Measurements from ENCODE around the gene TMEM74B.

Gene TMEM74B

DNA sequence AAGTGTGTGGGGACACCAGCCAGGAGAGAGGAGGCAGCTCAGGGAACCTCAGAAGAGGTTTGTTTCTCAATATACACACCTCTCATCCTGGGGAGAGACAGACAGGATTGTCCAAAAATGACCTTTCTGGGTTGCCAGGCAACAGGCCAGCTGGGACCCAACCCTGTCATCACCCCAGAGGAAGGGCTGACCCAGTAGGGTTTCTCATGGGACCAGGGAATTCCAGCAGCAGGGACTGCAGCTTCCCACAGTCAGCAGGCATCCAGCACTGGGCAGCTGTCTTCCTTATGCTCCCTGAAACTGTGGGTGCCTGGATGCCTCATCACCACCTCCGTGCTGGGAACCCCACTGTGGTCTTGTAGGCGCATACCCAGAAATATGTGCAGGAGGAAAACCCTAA is 19.8 kb upstream of the TMEM74B start:
- DNase-seq: no peak

DNA sequence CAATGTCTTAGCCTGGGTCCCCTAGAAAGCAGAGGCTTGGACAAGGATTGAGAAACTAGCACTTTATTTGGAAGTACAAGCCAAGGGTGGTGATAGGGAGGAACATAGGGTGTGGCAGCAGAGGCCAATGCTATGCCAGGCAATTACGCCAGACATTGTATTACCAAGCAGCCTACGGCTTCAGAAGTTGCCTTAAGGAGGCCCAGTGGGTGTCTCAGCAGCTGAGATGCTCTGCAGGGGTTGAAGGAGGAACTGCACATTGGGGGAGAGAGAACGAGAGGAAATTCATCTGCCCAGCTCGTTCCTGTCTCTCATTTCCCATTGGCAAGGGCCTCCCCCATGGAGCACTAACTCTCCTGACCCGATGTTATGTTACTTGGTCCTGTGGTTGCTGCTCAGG is 19.3 kb upstream of the TMEM74B start:
- DNase-seq: no peak

DNA sequence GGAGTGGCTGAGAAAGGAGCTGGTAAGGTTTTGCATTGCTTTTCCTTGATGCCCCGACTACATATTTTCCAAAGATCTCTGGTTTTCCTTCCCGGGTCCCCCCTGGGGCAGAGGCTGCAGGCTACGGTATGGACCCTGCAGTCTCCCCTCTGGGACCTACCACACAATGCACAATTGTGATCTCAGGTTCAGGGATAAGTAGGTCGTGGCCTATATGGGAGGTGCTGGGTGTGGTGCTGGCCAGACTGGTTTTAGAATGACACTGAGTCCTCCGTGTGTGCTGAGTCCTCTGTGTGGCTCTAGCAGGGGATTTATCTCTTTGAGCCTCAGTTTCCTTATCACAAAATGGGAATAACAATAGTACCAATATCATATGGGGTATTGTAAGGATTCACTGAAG is 18.8 kb upstream of the TMEM74B start:
- no peak for DNase-seq

DNA sequence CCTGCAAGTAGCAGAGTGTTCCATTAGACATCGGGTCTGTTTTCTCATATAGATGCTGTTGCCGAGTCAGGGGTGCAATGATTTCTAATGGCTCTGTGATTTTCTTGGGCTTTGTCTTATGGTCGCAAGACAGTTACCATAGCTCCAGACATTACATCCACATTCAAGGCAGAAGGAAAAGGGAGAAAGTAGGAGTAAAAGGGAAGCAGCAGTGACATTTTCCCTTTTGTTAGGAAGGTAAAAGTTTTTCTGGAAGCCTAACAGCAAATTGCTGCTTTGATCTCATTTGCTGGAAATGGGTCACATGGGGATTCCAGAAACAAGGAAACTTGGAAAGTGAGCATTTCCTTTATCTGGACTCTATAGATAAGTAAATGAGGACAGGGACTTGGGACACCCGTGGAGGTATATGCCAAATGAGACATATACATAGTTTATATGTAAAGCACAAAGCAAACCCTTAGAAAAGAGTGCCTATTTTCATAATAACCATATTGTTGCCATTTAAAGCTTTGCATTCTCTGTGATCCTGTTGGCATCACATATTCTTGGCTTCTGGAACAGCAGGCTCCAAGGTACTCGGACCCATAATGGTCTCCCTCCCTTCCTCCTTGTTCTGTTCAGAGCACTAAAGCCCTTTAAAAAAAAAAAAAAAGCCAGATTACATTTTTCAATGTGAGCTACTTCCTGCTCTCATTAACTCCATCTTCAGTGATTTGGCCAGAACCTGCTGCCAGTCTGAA is 18.2 kb upstream of the TMEM74B start, which contains the start of gene C20orf202:
Gene C20orf202, plus strand, starts transcription at position 693 of the 743 bp plus-strand sequence. CDS start 132 bp downstream, outside the sequence.
- no peak for DNase-seq

DNA sequence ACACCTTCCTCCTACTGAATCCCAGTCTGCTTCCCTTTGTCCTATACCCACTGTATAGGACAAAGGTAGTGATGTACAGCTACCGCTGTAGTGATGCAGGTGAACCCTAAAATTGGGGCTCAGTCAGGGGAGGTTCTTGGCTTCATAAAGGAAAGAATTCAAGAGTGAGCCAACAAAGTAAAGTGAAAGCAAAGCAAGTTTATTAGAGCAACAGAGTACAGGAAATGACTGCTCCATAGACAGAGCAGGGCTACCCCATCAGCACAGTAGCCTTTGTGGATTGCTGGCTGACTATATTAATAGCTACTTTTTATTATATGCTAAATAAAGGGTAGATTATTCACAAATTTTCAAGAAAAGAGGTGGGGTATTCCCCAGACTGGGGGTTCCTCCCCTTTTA is 15.2 kb upstream of the TMEM74B start:
- no peak for DNase-seq

DNA sequence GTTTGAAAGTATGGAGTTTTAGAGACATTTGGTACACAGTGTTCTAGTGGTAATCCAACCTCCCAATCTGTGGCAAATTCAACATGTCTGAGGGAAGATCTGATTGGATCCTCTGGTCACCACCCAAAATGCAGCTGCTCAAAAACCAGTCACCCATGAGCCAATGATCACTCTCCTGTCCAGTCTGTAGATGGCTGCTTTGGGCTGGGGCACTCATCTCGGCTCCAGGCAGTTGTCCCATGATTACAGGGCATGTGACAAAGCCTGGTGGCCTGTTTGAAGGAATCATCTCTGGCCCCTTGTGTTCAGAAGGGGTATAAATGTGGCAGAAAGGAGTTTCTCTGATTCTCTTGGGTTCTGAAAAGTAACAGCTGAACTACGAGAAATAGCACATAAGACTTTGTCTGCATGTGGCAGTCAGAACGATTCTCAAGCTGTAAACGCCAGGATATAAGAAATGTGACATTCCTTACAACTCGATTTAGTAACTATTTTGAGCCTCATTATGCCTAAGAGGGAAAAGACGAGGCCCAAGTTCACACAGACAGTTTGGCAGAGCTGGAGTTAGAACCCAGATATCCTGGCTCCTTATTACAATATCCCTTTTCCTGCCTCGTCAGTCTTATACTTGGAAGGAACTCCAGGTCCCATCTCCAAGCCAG is 14.6 kb upstream of the TMEM74B start:
- DNase-seq: no peak

DNA sequence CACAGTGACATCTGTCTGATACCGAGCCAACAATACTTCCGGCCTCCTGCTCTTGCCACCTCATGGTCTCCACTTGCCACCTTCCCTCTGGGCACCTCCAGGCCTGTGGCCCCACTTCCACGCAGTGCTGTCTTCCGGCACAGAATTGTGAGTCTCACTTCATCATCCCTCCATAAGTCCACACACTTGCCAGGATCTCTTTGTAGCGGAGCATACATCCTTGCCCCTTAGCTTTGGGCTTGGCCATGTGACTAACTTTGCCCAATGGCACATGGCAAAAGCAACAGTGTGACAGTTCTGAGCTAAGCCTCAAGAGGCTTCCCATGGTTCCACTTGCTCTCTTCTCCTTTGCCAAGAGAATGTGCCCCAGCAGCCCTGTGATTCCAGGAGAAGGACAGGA is 14.0 kb upstream of the TMEM74B start:
- no peak for DNase-seq

DNA sequence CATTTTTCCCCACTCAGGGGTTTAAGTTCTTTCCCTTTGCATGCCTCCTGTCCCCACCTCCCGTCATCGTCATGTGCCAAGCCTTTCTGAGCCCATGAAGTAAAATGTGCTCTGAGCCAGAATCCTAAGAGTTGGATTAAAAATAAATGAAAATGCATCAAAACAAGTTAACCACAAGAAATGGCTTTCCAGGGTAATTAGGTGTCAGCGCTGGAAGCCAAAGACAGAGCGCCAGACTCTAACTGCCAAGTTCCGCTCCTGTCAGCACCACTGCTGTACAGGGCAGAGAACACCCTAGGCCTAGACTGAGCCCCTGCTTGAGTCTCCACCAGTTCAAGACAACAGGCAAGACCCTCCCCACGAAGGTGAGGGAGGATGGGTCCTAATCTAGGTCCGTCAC is 13.0 kb upstream of the TMEM74B start:
- no peak for DNase-seq

DNA sequence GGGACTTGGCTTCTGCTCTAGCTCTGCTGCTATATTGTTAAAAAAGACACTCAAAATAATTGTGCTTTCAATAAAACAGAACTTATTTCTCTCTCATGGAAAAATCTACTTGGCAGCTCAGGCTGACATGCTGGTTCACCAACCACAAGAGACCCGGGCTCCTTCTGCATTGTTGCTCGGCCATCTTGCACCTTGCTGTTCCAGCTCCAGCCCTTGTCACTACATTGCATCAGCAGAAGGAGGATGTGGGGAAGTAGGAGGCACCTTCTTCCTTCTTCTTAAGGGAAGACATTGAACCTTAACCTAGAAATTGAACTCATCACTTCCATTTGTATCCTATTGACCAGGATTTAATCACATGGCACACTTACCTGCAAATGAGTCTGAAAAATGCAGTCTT is 11.9 kb upstream of the TMEM74B start:
- DNase-seq: no peak

DNA sequence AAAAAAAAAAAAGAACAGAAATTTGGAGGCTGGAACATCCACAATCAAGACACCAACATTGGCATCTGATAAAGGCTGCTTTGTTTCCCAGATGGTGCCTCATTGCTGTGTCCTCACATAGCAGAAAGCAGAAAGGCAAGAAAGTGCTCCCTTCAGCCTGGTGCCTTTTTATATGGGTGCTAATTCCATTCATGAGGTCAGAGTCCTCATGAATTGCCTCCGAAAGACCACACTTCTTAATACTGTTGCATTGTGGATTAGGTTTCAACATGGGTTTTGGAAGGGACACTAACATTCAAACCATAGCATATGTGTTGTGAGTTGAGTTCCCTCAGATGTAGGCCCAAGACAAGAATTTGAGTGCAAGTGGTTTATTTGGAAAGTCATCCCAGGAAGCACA is 10.4 kb upstream of the TMEM74B start:
- DNase-seq: no peak

DNA sequence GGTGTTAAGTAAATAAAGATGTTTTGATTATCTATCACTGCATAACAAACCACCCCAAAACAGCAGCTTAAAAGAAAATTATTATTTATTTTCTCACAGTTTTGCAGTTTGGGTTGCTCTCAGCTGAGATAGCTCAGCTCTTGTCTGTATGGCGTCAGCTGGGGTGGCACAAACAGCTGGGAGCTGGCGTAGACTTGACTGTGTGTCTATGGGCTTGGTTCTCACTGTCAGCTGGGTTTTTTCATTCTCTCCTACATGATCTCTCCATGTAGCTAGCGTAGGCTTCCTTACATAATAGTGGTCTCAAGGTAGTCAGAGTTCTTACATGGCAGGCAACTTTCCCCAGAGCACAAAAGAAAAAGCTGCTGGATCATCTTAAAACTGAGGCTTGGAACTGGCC is 6.5 kb upstream of the TMEM74B start:
- no peak for DNase-seq

DNA sequence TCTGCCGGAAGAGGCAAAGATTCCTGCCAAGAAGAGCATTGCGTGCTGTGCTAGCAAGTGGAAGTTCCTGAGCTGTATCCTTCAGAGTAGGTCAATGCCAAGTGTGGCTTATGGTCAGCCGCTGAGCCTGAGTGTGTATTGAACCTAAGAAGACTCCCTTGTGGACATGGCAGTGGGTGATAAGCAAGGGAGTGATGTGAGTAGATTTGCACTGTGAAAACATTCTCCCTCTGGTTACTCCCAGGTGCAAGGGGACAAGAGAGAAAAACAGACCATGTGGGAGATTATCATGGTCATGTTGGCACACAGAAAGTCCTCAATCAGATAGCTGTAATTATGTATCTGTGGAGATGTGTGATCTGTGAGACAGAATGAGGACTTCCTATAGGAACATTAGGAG is 6.1 kb upstream of the TMEM74B start:
- DNase-seq: no peak

DNA sequence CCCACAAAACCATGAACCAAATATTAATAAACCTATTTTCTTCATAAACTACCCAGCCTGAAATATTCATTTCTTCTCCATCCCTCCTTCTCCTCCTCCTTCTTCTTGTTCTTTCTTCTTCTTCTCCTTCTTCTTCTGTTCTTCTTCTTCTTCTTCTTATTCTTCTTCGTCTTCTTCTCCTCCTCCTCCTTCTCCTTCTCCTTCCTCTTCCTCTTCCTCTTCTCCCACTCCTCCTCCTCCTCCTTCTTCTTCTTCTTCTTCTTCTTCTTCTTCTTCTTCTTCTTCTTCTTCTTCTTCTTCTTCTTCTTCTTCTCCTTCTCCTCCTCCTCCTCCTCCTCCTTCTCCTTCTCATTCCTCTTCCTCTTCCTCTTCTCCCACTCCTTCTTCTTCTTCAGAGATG is 5.0 kb upstream of the TMEM74B start:
- no peak for DNase-seq

DNA sequence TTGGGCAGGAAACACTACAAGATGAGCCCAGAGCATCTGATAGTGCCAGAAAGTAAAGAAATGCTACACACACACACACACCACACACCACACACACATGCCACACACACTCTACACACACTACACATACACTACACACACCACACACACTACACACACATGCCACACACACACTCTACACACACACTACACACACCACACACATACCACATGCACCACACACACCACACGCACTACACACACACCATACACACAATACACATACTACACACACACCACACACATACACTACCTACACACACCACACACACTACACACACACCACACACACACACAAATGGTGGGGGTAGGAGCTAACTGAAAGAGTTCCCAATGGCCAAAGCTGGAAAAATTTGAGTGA is 3.6 kb upstream of the TMEM74B start:
- DNase-seq: no peak

DNA sequence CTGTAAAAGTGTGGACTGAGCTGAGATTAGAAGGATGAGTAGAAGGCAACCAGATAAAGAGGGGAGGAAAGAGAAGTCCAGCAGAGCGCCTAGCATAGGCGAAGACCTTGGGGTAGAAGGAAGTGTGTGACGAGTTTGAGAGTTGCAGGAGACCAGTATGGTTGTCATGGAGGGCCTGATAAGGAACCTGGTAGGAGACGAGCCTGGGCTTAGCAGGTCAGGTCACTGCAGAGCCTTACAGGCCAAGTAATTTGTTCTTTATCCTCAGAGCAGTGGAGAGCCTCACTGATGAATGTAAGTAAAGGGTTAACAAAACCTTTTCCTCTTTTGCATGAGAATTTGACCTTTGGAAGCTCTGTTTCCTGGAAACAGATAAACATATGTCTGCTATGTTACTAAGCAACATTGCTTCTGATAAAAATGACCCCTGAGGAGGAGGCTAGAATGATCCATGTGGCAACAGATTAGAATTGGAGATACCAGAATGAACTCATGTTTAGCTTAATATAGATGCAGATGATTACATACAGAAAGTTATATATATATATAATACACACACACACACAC is 2.9 kb upstream of the TMEM74B start:
- no peak for DNase-seq

DNA sequence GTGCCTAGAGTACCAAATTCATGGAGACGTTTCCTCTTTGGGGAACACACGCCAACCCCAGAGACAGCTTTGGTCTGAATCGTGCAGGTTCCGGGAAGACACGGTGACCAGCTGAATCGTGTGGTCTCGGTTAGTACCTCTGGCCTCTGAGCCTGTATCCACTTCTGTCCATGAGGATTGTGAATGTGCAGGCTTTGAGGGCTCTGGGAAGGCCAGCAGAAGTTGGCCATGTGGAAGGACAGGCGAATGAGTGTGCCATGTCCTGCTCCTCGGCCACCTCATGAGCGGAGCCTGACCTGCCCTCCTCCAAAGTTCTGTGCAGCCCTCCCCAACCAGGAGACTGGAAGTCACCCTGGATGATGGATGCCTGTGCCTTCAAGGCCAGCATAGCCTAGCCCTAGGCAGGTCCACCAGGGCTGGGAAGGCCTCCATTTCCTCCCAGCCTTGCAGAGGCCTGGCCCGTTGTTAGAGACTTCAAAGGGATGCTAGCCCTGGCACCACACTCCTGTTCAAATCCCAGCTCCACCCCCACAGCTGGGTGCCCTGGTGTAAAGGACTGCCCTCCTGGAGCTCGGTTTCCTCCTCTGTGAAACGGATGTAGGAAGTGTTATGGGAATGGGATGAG is 1.7 kb upstream of the TMEM74B start:
- no peak for DNase-seq

DNA sequence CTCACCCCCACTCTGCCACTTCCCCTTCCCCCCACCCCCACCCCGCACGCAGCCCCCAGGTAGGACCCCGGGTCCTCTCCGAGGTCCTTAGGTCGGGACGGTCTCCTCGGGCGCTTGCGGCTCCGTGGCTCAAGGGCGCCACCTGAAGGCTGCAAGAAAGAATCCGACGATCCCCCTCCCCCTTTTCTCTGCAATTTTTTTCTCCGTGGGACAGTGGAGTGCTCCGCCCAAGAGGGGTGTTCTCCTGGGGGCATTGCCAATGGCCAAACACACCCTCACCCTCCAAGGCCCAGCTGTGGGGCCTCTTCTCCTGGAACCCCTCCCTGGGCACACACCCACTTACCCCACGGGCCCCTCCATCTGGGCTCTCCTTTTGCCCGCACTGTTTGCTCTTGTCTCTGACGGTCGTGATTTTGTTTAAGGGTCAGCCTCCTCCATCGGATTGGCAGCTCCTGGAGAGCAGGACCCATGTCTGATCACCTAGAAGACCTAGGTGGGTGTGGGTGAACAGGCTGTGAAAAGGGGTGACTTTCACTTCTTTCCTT is 1.1 kb upstream of the TMEM74B start:
- peak; percentile 57 for DNase-seq

DNA sequence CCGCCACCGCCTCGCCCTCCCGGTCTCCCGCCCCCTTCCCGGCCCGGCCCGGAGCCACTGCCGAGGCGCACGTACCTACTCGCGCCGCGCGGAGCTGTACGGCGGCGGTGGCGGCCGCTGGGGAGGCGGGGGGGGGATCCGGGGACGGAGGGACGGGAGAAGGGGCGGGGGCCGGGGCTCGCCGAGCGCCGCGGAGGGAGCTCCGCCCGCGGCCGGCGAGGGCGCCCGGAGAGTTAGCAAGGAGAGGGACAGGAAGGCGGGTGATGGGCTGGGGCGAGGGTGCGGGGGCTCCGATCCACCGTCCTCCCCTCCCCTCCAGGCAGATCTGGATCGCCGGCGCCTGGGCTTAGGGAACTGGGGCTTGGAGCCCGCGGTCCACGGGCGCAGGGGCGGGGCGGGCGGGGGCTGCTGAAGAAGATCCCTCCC is 548 bp upstream of the TMEM74B start:
- no peak for DNase-seq

DNA sequence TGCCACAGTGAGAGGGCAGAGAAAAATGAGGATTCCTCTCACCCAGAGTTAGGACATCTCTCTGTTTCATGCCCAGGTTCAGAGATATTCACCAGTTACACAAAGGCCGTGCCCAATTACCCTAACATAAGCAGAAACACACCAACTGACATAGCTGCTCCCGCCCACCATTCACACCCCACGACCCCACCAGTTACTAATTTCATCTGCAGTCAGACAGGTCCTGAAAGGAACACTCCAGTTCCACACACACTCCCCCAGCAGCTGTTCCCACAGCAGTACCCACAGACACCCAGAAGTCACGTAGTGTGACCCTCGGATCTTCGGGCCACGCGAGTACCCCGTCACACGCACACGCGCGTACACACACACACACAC is 532 bp downstream of the TMEM74B start:
- DNase-seq: no peak

DNA sequence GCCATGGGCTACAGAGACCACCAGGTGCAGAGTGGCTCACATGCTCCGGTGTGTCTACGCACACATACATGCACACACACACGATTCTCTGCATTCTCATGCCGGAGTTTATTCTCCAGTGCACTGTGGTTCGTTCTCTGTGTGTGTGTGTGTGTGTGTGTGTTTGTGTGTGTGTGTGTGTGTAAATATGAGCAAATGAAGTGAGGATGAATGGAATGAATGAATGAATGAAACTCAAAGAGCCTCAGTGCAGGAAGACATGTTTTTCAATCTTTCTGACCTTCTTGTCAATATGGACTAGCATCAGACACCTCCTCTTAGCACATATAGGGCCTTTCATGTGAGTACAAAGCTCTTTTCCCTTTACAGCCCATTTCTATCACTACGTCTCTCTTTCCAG is 1.6 kb downstream of the TMEM74B start:
- DNase-seq: no peak

DNA sequence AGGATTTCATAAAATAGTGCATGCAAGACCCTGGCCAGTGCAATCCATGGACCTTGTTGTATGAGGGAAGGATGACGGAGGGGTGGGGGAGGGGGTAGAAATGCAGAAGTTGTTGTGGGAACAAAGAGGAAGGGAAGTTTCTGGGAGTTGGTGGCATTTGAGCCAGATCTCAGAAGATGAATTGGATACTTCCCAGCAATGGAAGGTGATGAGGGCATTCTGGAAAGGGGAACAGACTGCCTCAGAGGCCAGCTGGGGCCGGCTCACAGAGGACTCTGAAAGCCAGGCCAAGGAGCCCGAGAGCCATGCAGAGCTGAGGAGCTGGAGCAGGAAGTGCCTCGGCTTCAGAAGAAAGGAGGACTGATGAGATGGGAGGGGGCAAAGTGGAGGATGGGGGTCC is 2.7 kb downstream of the TMEM74B start:
- no peak for DNase-seq

DNA sequence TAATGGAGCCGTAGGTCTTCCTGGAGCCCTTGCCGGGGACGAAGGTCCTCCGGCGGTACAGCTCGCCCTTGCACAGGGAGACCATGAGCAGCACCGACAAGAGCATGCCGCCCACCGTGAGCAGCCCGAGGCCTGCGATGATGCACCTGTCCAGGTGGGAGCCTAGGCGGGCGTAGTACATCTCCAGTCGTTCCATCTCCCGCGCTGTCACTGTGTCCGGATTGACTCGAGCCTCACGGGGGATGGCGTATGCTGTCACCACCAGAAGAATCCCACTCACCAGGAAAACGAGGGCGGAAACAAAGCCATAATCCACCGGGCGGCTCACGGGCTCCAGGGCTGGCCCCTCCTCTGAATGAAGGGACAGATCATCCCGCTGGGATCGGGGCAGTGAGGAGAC is 3.8 kb downstream of the TMEM74B start:
- DNase-seq: no peak

DNA sequence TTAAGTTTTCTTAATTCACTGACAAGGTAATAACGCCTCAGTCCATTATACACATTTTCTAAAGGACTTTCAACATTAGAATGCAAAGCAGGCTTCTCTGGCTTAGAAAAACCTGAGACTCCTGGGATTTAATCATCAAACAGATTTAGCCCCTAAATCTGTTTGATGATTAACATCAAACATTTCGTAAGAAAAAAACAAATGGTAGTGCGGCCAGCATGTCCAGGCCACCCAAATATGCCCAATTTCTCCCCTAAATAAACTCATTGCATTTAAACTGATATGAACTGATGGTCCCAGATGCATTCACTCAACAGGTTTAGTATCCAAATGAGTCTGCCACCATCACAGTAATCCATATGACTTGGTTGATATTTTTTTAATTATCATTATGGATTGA is 6.2 kb downstream of the TMEM74B start:
- no peak for DNase-seq

All from fibroblast of skin of back (primary cell).